LNCaP clone FGC (cell line): ENCODE data around the gene KLHL35.

ENCODE experiments used
- DNase-seq: peaks from one replicate; pipeline ENCODE4 v3.0.0-alpha.2; 2011; ENCODE audit warnings: low read depth
- H3K4me3 ChIP-seq: 2 replicates; pipeline ENCODE4 v1.5.1; 2011; ENCODE audit warnings: mild to moderate bottlenecking, low read depth, low read length, control low read depth
- CTCF ChIP-seq: IDR thresholded peaks from 2 replicates; pipeline ENCODE4 v1.5.1; 2012; ENCODE audit warnings: mild to moderate bottlenecking; ENCODE audit not compliant: control insufficient read depth, insufficient read depth; ENCODE audit errors: extremely low read depth

KLHL35 gene

GRCh38 chr11:75432911-75433321 lies at the start of gene KLHL35:
Gene KLHL35 (minus strand): TSS chr11:75433203. CDS start chr11:75430629, 2,574 bp downstream.
- DNase-seq: no peak
- no peak within 1 kb of the TSS for H3K4me3 ChIP-seq

GRCh38 chr11:75481922-75482606 lies 49.1 kb upstream of the KLHL35 start:
- no peak for DNase-seq
- no peak for TF ChIP-seq CTCF
- H3K4me3 ChIP-seq: no peak overlapping the region

More at GRCh38 chr11:75432911-75433321, at the start of gene KLHL35:
- TF ChIP-seq CTCF: no peak

- DNase-seq: no peak
- H3K4me3 ChIP-seq: no peak overlapping the region
Observed at GRCh38 chr11:75481223-75481921, 48.4 kb upstream of the KLHL35 start.

GRCh38 chr11:75480185-75481175 lies 47.5 kb upstream of the KLHL35 start:
- H3K4me3 ChIP-seq: no peak overlapping the region
- no peak for TF ChIP-seq CTCF
- no peak for DNase-seq

More at GRCh38 chr11:75481223-75481921, 48.4 kb upstream of the KLHL35 start:
- TF ChIP-seq CTCF: no peak

GRCh38 chr11:75479597-75480145 lies 46.7 kb upstream of the KLHL35 start:
- peak; percentile 18 for DNase-seq
- H3K4me3 ChIP-seq: no peak overlapping the region
- no peak for TF ChIP-seq CTCF

- no peak for DNase-seq
- no peak for TF ChIP-seq CTCF
- H3K4me3 ChIP-seq: no peak overlapping the region
Observed at GRCh38 chr11:75478783-75479596, 46.0 kb upstream of the KLHL35 start.
